NCI-H2227 treated with DMSO at 0.1 percent for 48 hours (cell line): ENCODE measurements around the gene FNDC3B.

ENCODE experiments used
- DNase-seq: peaks from one replicate; lab custom pipeline; 2025; lab: John Stamatoyannopoulos, UW

The FNDC3B gene

DNA sequence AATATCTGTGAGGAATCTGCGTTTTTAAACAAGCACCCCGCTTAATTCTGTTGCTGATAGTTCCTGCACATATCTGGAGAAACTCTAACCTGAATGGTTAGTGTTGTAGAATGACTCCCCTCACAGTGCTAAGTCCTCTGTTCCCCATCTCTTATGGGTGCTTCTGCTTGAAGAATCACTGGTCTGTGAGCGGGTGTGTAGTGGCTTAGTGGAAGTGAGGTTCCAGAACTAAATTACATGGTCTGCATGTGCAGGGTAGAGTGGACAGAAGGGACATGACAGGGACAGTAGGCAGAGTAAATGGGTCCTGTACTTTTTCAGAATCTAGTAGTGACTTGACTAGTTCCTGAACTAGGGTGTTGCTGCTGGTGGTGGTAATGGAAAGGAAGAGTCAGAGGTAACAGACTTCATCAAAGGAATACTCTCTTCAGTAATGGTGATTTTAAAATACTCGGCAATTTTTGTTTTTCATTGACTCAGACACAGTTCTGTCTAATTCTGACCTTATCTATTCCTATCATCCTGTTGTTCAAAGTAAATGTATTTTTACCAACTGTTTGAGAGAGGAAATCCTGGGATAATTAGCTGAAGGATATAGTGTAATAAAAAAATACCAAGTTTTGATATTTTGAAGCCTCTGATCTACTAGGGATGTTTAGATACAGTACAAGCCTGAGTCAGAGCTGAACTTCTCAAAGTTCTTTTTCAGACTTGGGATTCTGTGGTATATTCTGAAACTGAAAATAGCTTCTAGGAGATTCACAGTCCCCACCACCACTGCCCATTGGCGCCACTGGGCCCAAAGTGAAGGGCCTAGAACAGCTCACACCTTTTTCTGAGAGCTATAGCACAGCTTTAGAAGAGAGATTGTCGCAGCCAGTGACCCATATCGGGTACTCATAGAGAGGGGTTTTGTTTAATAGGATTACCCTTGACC lies 55.5 kb downstream of the FNDC3B start:
- no peak for DNase-seq

GRCh38 chr3:172096881-172097420 lies 57.6 kb downstream of the FNDC3B start:
- no peak for DNase-seq

- no peak for DNase-seq
Measured at GRCh38 chr3:172097585-172097984, 58.2 kb downstream of the FNDC3B start.

- DNase-seq, result no peak
Measured at GRCh38 chr3:172098698-172099494, 59.5 kb downstream of the FNDC3B start.

GRCh38 chr3:172099495-172099808 lies 60.1 kb downstream of the FNDC3B start:
- no peak for DNase-seq

- DNase-seq, result no peak
Measured at GRCh38 chr3:172100482-172100881, 61.1 kb downstream of the FNDC3B start.

DNA sequence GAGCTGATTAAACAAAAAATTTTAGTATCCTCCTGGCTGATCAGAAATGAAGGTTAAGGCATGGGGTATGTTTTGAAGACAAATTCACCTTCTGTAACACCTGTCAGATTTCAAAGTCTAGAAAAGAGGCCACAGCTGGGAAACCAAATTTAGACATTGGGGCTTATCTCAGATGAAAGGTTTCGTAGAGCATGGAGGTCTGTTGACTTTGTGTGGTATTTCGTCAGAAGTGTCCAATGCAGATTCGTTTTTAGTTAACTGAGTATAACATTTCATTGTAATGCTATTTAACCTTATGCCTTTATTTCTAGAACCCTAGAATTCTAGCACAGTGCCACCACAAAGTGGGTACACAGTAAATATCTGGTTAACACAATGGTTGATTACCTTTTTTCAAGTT lies 61.7 kb downstream of the FNDC3B start:
- no peak for DNase-seq

GRCh38 chr3:172102123-172102882 lies 62.9 kb downstream of the FNDC3B start:
- DNase-seq, result peak; percentile 8

GRCh38 chr3:172102883-172103310 lies 63.5 kb downstream of the FNDC3B start:
- DNase-seq, result no peak

DNA sequence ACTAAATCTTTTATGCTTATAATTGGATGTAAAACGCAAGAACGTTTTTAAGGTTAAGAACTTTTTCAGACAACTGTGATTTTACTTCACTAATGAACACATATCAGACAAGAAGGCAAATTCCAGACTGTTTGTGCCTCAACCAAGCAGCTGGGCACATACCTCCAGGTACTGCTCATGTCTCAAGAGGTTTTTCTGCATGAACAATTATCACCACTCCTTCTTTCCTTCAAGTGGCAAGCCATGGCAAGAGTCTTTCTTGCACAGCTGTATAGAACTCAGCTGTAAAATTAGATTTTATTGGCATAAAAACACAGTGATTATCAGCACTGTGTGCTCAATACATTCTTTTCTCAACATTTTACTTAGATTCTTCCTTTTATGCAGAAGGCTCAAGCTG lies 64.3 kb downstream of the FNDC3B start:
- DNase-seq, result no peak

- DNase-seq, result peak; percentile 82
Measured at GRCh38 chr3:172104471-172105072, 65.2 kb downstream of the FNDC3B start.

DNA sequence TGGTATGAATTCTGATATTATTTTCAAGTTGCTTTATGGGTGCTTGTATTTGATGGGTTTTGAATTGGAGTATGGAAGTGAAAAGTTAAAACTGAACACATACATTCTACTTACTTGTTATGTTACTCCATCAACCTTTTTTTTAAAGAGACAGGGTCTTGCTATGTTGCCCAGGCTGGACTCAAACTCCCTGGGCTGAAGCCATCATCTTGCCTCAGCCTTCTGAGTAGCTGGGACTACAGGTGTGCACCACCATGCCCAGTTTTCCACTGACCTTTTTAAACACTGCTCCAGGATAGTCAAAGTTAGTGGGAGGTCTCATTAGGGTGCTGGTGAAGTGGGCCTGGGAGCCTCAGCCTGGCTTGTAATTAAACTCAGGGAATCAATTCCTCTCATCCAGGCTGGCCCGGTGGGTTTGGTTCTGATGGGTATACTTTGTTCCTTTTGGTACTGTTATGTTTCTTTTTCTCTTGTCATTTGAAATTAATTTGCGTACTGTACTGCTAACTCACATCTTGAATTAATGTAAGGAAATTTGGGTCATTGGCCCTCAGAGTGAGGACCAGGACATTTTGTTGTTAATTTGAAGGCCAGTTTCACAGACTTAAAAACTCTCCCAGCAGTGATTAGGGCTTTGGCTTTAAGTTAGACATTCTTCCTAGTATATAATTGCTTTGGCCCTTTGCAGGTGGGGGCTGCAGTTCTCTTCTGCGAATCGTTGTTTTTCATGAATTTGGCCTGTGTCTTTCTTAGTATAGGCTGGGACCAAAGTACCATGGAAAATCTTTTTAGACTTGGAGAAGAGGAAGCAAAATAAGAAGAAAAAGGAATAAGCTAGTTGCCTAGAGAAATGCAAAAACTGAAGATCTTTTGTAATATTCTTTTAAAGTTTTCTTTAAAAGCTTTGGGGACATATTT lies 66.9 kb downstream of the FNDC3B start:
- no peak for DNase-seq

DNA sequence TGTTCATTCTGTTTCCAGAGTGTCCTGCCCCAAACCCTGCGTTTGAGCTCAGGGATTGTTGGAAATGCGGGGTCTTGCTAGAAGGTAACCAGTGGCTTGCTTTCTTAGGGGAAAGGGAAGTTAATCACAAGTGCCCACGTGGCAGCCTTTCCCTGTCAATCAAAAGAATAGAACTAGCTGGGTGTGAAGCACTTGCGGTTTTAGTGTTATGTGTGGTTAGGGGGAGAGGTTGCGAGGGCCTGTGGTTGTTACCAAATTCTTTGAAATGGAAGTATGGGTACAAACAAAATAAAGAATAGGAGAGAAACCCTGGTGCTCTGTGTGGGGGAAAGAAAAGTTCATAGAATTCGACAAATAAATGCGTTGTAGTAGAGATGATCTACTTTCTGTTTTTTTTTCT lies 67.6 kb downstream of the FNDC3B start:
- no peak for DNase-seq

DNA sequence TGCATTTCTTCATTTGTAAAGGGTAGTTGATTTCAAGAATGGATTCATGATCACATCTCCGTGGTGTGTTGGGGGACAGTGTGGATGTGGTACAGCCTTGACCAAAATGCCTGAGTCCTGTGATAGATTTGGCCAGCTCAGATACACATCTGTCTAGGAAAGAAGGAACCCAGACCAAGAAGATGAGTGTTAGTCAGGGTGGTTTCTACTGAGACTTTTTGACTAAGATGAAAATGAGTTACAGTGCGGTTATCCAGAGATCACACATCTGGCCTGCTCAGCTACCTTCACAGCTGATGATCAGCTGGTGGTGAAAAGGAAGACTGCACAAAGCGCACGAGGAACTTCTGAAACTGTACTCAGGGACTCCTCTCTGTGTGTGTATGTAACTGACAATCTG lies 68.0 kb downstream of the FNDC3B start:
- DNase-seq, result no peak

- no peak for DNase-seq
Measured at GRCh38 chr3:172110127-172110779, 70.9 kb downstream of the FNDC3B start.

DNA sequence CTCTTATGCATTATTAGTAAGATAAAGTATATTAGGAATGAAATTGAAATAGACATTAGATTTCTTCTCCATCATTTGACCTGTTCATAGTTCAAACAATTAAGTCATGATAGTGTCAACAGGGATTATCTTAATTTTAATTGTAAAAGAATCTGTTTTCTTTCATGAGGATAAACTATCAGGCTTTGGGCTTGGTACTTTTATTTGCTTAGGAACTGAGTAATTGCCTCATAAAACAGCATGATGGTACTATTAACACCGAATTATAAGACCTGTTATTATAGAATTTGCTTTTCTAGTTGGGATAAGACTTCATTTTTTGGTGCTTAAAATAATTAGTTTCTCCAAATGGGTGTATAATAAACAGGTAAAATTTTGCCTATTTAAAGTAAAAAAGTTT lies 71.8 kb downstream of the FNDC3B start:
- DNase-seq, result no peak

GRCh38 chr3:172112078-172112733 lies 72.8 kb downstream of the FNDC3B start:
- no peak for DNase-seq

- no peak for DNase-seq
Measured at GRCh38 chr3:172112734-172113120, 73.3 kb downstream of the FNDC3B start.

- no peak for DNase-seq
Measured at GRCh38 chr3:172113710-172114109, 74.3 kb downstream of the FNDC3B start.

- DNase-seq, result no peak
Measured at GRCh38 chr3:172115059-172115458, 75.7 kb downstream of the FNDC3B start.
